D721Med (cell line): Measurements from ENCODE around the gene SSH2.
A peak's percentile ranks its signal among the peaks of the same experiment; 100 is the strongest.

Experiments
- DNase-seq: peaks from one replicate; pipeline ENCODE4 v3.0.0; 2011; ENCODE audit warnings: low spot score; ENCODE audit not compliant: insufficient read length
- FAIRE-seq: peaks from 2 replicates; lab custom pipeline; 2011; peaks lifted over from hg19 to GRCh38; lab: Jason Lieb, UNC
- CTCF ChIP-seq: IDR thresholded peaks from 2 replicates; pipeline ENCODE4 v1.5.1; 2012; ENCODE audit warnings: mild to moderate bottlenecking, control low read depth; ENCODE audit not compliant: insufficient read depth; ENCODE audit errors: missing control alignments

SSH2 gene

GRCh38 chr17:29763273-29763672 lies 166.8 kb downstream of the SSH2 start:
- no peak for DNase-seq
- no peak for FAIRE-seq
- no peak for TF ChIP-seq CTCF

DNA sequence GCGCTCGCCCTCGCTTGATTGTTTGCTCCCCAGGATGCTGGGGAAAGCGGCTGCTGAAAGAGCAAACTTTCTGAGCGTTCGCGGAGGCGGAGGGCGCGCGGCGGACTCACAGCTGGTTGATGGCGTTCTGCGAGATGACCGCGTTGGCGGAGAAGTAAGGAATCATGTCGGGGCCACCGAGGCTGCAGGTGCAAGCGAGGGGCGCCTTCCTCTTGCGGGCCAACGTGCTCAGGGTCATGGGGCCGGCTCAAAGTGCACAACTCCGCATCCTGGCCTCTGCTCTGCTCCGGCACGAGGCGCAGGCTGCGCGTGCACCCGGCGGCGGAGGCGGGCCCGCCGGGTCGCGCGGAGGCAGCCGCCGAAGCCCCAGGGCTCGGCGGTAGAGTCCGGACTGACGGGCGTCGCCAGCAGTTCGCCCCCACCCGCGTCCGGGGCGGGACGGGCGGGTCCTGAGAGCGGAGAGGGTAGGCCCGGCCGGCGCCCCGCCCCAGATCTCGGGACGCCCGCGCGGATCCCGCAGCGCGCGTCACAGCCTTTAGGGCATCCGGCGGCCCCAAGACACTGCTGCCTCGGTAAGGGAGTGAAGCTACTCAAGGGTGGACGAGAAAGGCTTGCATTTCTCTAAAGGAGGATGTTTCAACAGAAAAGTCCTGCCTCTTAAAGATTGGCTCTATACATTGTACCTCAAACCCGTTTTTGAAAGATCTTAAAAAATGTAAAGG lies 168.8 kb downstream of the SSH2 start:
- no peak for FAIRE-seq
- peak; percentile 28 for DNase-seq
- TF ChIP-seq CTCF, result no peak

- no peak for DNase-seq
- no peak for FAIRE-seq
- TF ChIP-seq CTCF, result no peak
Observed at GRCh38 chr17:29760279-29761039, 169.6 kb downstream of the SSH2 start.

- TF ChIP-seq CTCF, result no peak
- FAIRE-seq, result no peak
- no peak for DNase-seq
Observed at GRCh38 chr17:29758255-29758654, 171.8 kb downstream of the SSH2 start.

DNA sequence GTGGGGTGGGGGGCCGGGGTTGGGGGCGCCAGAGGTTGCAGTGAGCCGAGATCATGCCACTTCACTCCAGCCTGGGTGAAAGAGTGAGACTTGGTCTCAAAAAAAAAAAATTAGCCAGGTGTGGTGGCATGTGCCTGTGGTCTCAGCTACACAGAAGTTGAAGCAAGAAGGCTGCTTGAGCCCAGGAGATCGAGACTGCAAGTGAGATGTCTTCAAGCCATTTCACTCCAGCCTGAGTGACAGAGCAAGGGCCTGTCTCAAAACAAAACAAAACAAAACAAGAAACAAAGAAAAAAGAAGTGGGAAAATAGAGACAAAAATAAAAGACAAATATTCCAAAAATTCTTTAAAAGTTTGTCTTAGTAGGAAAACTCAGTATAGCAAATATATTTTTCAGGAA lies 172.2 kb downstream of the SSH2 start:
- no peak for TF ChIP-seq CTCF
- FAIRE-seq (no peak), DNase-seq (no peak)

DNA sequence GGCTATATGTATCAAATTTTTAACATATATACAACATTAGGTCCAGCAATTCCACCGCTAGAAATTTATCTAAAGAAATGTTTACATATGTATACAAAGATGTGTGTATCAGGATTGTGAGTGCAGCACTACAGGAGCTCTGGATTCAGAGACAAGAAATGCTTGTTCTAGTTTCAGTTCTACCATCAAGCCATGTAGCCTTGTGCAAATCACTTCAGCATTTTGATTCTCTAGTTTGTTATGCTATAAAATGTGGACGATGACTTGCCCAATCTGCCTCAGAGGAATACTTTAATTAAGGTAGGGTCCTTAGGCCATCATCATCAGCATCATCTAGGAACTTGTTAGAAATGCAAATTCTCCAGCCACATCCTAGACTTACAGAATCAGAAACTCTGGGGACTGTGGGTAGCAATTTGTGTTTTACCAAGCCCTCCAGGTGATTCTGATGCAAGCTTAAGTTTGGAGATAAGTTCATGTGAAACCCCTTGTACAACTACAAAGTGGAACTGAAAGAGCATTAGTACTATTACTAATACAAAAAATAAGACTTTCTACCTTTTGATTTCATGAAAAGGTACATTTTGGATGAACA lies 176.1 kb downstream of the SSH2 start:
- FAIRE-seq, result no peak
- DNase-seq, result no peak
- no peak for TF ChIP-seq CTCF
